ENCODE measurements around the gene KRT79. TPM values are rescaled to one million over a fixed set of nuclear protein-coding genes. Genes with fewer than 3 reads are reported as not detected.

The KRT79 gene
- polyA plus RNA-seq, 1 of the 3 experiments (the other 2 are of a cell fraction) = not detected

DNA sequence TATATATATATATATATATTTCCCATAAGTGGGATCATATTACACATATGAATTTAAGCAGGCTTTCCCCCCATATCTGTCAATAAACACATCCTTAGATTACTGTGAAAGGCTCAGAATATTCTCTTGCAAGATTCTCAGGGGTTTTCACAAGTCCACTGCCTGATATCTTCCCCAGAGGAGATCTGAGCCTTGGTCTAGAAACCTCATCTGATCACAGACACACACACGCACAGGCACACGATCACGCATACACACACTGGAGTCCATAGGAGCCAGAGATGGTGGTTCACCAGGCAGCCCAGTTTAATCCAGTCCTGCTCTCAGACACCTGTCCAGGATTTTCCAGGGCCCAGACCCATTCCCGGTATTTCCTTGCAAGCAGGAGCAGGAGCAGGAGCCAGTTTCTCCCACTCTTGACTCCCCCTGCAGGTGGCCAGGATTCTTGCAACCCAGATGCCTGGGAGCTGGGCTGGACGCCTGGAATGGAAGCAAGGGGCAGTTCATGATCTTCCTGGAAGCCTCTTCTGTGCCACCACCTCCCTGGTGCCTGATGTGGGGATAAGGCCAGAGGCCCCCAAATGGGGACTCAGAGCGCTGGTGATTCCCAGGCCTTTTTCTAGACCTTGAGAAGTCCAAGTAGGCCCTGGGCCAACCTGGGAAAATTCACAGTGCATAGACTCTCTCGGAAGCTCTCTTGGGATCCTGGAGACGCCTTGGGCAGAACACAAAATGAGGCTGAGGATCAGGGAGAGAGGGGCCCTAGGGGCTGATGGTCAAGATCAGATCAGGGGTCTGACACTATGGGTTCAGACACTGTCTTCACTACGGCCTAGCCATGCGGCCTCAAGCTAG is 31.2 kb upstream of the KRT79 start (continued):
- TF ChIP-seq NFIC (IDR thresholded peaks at IDR 0.05; ENCODE audit: borderline replicate concordance) = no peak
- no peak for TF ChIP-seq RFX5 (IDR thresholded peaks at IDR 0.05; ENCODE audit: low read length)
- TF ChIP-seq YY1 (IDR thresholded peaks at IDR 0.05; ENCODE audit: low read depth) = no peak
- no peak for TF ChIP-seq ELF1 (IDR thresholded peaks at IDR 0.05)
- TF ChIP-seq FOXJ3 (CRISPR knock-in tag; IDR thresholded peaks at IDR 0.05) = no peak
- TF ChIP-seq EP300 (IDR thresholded peaks at IDR 0.05; ENCODE audit: borderline replicate concordance in 1 of 2, low read depth in 1 of 2, low read length in 1 of 2) = no peak
- no peak for TF ChIP-seq GABPA (IDR thresholded peaks at IDR 0.05; ENCODE audit: low read depth)

DNA sequence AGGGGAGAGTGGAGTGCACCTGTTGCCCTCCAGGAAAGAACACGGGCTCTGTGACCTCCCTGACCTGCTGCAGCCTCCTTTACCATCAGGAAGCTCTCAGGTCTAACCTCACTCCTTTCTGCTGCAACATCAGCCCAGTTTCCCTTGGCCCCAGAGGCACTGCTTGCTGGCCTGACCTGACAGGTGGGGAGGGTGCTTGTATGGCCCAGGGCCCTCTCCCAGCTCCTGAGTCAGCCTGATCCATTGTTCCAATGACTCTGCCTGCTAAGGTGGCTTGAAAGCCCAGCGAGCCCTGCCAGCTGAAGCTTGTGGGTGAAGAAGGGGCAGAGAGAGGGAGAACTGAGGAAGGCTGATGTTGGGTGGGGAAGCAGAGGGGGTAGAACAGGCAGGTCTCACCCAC is 27.9 kb upstream of the KRT79 start:
- Histone ChIP-seq H3K79me2 (ENCODE audit: insufficient read depth) (no peaks in the 10 kb centered on the region), H3K27ac (ENCODE audit: low read depth in 2 of 2, low read length in 1 of 2) (no peak overlapping the region), H3K9ac (no peak overlapping the region), H3K4me3 (ENCODE audit: low read depth in 2 of 2, low read length in 1 of 2) (no peak overlapping the region), H3F3A (replicated peaks; ENCODE audit: insufficient read depth) (peaks cover 3% of the 10 kb centered on the region), H3K4me2 (no peak overlapping the region), H3K9me3 (no peaks in the 10 kb centered on the region), H3K4me1 (ENCODE audit: control insufficient read depth in 1 of 2, insufficient read depth in 2 of 2, low read depth in 1 of 2, low read length in 1 of 2) (no peaks in the 10 kb centered on the region), H3K36me3 (replicated peaks in 1 of 2; ENCODE audit: control insufficient read depth in 1 of 2, insufficient read depth in 2 of 2, low read length in 1 of 2) (no peaks in the 10 kb centered on the region), H4K20me1 (ENCODE audit: insufficient read depth) (no peaks in the 10 kb centered on the region), H3K27me3 (ENCODE audit: insufficient read depth) (peaks cover 24% of the 10 kb centered on the region; the same call in 1 of the 2 replicates), H3K9me2 (no peaks in the 10 kb centered on the region), H2AFZ (ENCODE audit: low read depth) (no peak overlapping the region)
- DNase-seq = no peak
- 40% methylated on average over 2 of the region's 2 CpGs for WGBS (ENCODE audit: low lambda C conversion rate)
- ChIA-PET CTCF (interaction anchor here (1.3 kb wide), 1 partner anchor 18 kb away, joined by 6 read pairs; no protein-coding TSS in a partner anchor), POLR2A (no interaction called here)
- no peak for TF ChIP-seq NFIC (IDR thresholded peaks at IDR 0.05; ENCODE audit: borderline replicate concordance)
- TF ChIP-seq, protein P1, sequence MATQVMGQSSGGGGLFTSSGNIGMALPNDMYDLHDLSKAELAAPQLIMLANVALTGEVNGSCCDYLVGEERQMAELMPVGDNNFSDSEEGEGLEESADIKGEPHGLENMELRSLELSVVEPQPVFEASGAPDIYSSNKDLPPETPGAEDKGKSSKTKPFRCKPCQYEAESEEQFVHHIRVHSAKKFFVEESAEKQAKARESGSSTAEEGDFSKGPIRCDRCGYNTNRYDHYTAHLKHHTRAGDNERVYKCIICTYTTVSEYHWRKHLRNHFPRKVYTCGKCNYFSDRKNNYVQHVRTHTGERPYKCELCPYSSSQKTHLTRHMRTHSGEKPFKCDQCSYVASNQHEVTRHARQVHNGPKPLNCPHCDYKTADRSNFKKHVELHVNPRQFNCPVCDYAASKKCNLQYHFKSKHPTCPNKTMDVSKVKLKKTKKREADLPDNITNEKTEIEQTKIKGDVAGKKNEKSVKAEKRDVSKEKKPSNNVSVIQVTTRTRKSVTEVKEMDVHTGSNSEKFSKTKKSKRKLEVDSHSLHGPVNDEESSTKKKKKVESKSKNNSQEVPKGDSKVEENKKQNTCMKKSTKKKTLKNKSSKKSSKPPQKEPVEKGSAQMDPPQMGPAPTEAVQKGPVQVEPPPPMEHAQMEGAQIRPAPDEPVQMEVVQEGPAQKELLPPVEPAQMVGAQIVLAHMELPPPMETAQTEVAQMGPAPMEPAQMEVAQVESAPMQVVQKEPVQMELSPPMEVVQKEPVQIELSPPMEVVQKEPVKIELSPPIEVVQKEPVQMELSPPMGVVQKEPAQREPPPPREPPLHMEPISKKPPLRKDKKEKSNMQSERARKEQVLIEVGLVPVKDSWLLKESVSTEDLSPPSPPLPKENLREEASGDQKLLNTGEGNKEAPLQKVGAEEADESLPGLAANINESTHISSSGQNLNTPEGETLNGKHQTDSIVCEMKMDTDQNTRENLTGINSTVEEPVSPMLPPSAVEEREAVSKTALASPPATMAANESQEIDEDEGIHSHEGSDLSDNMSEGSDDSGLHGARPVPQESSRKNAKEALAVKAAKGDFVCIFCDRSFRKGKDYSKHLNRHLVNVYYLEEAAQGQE (IDR thresholded peaks at IDR 0.05; ENCODE audit: low read depth, low read length) = no peak
- no peak for TF ChIP-seq TCF12 (IDR thresholded peaks at IDR 0.05)
- TF ChIP-seq, protein P2, sequence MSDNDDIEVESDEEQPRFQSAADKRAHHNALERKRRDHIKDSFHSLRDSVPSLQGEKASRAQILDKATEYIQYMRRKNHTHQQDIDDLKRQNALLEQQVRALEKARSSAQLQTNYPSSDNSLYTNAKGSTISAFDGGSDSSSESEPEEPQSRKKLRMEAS (IDR thresholded peaks at IDR 0.05; ENCODE audit: low read depth) = no peak
- no peak for TF ChIP-seq ZBTB33 (IDR thresholded peaks at IDR 0.05; ENCODE audit: borderline replicate concordance, low read depth)
- TF ChIP-seq RAD21 (IDR thresholded peaks at IDR 0.05; ENCODE audit: low read length) = no peak
- no peak for TF ChIP-seq FOSL2 (IDR thresholded peaks at IDR 0.05; ENCODE audit: borderline replicate concordance, low read depth)
- TF ChIP-seq YY1 (IDR thresholded peaks at IDR 0.05; ENCODE audit: low read depth) = no peak
- no peak for TF ChIP-seq GATA2 (CRISPR knock-in tag; IDR thresholded peaks at IDR 0.05)
- TF ChIP-seq, protein P3, sequence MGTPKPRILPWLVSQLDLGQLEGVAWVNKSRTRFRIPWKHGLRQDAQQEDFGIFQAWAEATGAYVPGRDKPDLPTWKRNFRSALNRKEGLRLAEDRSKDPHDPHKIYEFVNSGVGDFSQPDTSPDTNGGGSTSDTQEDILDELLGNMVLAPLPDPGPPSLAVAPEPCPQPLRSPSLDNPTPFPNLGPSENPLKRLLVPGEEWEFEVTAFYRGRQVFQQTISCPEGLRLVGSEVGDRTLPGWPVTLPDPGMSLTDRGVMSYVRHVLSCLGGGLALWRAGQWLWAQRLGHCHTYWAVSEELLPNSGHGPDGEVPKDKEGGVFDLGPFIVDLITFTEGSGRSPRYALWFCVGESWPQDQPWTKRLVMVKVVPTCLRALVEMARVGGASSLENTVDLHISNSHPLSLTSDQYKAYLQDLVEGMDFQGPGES (IDR thresholded peaks at IDR 0.05; ENCODE audit: low read depth, low read length) = no peak
- TF ChIP-seq TEAD4 (IDR thresholded peaks at IDR 0.05; ENCODE audit: borderline replicate concordance, insufficient read depth) = no peak
- no peak for TF ChIP-seq RCOR1 (IDR thresholded peaks at IDR 0.05; ENCODE audit: low read length)
- TF ChIP-seq CHD2 (IDR thresholded peaks at IDR 0.05; ENCODE audit: low read length, partially characterized antibody) = no peak
- TF ChIP-seq PBX3 (IDR thresholded peaks at IDR 0.05) = no peak
- no peak for TF ChIP-seq EP300 (IDR thresholded peaks at IDR 0.05; ENCODE audit: borderline replicate concordance in 1 of 2, low read depth in 1 of 2, low read length in 1 of 2)
- TF ChIP-seq SMC3 (IDR thresholded peaks at IDR 0.05; ENCODE audit: low read depth, low read length) = no peak

All from SK-N-SH (cell line).